Stimulated activated CD8-positive, alpha-beta memory T cell treated with anti-CD3 and anti-CD28 coated beads, Interleukin-12 subunit alpha, Interleukin-12 subunit beta, amount 100 ng/mL, for 4 hours (primary cell): ENCODE measurements around the gene TECR.
"Not testable (repeated sequence)": the region's sequence is repeated elsewhere in the genome, so short reads cannot be mapped to it uniquely, and the experiment has no call there.

Experiments
- DNase-seq: peaks from one replicate; pipeline ENCODE4 v3.0.0-alpha.2; 2020; ENCODE audit warnings: low read depth

Gene TECR

GRCh38 chr19:14585187-14585586 is 55.8 kb downstream of the TECR start:
- not testable (repeated sequence) for DNase-seq

- DNase-seq = not testable (repeated sequence)
Measured at GRCh38 chr19:14589433-14589832, 60.0 kb downstream of the TECR start.

- DNase-seq = no peak
Measured at GRCh38 chr19:14595558-14595957, 66.2 kb downstream of the TECR start.

- no peak for DNase-seq
Measured at GRCh38 chr19:14599548-14600147, 70.3 kb downstream of the TECR start.

- no peak for DNase-seq
Measured at GRCh38 chr19:14603990-14604387, 74.6 kb downstream of the TECR start.

- DNase-seq = no peak
Measured at GRCh38 chr19:14606627-14607026, 77.2 kb downstream of the TECR start.

- no peak for DNase-seq
Measured at GRCh38 chr19:14611051-14611450, 81.7 kb downstream of the TECR start.

- not testable (repeated sequence) for DNase-seq
Measured at GRCh38 chr19:14612242-14612641, 82.8 kb downstream of the TECR start.

- no peak for DNase-seq
Measured at GRCh38 chr19:14612657-14613056, 83.3 kb downstream of the TECR start.

GRCh38 chr19:14613399-14614098 is 84.2 kb downstream of the TECR start:
- not testable (repeated sequence) for DNase-seq

GRCh38 chr19:14614099-14614412 is 84.7 kb downstream of the TECR start:
- no peak for DNase-seq
